DMS153 (cell line): ENCODE data around the gene SLC25A42.
"Not testable (repeated sequence)": the region's sequence is repeated elsewhere in the genome, so short reads cannot be mapped to it uniquely, and the experiment has no call there.

Source experiments
- DNase-seq: peaks from one replicate; lab custom pipeline; 2025; lab: John Stamatoyannopoulos, UW

Gene SLC25A42

GRCh38 chr19:19105365-19106055, 41.7 kb downstream of the SLC25A42 start:
- DNase-seq, result peak; percentile 61

DNA sequence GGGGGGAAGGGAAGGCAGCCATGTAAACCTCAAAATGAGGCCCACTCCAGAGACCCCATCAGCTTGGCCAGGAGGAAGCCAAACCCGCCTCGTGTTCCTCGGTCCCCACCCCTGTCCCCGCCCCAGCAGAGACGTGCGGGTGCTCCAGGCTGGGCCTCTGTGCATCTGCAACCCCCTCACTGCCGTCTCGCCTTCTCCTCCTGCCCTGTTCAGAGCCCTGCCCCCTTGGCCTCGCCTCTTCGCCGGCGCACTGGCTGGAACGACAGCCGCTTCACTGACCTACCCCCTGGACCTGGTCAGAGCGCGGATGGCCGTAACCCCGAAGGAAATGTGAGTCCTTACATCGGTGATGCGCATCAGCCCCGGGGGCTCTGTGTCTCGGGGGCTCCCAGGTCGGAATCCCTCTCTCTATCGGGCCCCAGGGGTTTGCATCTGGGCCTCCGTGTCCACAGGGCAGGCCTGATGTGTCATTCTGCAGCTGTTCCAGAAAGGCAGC, 42.3 kb downstream of the SLC25A42 start:
- DNase-seq, result no peak

- not testable (repeated sequence) for DNase-seq
These were observed 43.1 kb downstream of the SLC25A42 start for GRCh38 chr19:19106938-19107337.

GRCh38 chr19:19107654-19108053, 43.9 kb downstream of the SLC25A42 start:
- no peak for DNase-seq

- DNase-seq, result no peak
These were observed 45.8 kb downstream of the SLC25A42 start for GRCh38 chr19:19109601-19110000.

- DNase-seq, result no peak
These were observed 46.8 kb downstream of the SLC25A42 start for GRCh38 chr19:19110410-19111135.

GRCh38 chr19:19111136-19111835, 47.5 kb downstream of the SLC25A42 start:
- no peak for DNase-seq

- no peak for DNase-seq
These were observed 48.3 kb downstream of the SLC25A42 start for GRCh38 chr19:19111967-19112580.

GRCh38 chr19:19113040-19113626, 49.3 kb downstream of the SLC25A42 start:
- no peak for DNase-seq

- DNase-seq, result peak; percentile 0
These were observed 52.2 kb downstream of the SLC25A42 start for GRCh38 chr19:19115954-19116353.

DNA sequence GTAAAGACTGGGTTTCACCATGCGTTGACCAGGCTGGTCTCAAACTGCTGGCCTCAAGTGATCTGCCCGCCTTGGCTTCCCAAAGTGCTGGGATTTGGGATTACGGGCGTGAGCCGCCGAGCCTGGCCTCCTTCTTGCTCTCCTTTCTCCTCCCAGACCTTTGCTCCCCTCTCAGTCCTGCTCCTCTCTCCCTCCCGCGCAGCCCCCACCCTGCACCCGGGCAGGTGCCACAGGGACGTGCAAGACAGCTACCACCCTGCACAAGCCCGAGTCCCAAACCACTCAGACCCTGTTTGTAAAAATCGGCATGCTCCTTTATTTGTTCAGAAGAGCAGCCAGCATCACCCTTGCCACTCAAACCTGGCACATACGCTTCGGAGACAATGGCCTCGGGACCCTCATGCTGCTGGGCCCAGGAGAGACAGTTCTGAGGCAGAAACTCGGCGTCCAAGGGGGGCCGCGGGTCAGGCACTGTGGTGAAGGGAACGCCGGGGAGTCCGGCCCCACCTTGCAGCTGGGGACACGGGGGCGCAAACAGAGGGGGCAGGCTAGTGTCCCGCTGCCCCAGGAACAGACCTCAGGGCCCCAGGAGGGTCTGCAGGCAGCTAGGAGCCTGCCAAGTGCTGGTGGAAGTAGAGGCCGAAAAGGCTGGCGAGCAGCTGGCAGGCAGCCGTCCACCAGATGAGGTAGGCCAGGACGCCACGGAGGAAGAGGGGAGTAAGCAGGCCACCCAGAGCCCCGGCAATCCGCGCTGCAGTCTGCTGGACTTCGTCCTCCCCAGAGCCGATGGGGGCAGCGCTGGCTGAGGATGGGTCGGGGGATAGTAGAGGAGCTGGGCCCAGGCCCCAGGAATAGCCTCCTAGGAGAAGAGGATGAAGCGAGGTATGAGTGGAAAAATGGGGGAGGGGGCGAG, 55.8 kb downstream of the SLC25A42 start:
- no peak for DNase-seq

GRCh38 chr19:19120308-19121231, 56.8 kb downstream of the SLC25A42 start:
- DNase-seq, result no peak

- no peak for DNase-seq
These were observed 57.6 kb downstream of the SLC25A42 start for GRCh38 chr19:19121371-19121770.

DNA sequence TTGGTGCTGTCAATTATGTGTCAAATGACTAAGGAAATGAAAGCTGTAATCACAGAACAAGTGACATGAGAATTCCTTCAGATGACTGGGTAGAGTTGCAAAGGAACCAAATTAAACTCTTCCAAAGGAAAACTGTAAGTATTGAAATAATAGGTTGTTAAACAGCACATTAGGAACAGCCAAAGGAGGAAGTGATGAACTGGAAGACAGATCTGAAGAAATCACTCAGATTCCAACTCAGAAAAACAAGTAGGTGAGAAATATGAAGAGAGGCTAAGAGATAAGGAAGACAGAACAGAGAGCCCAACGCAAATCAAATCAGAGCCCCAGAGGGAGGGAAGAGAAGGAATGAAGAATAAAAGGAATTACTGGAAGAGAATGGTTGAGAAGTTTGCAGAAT, 59.1 kb downstream of the SLC25A42 start:
- no peak for DNase-seq

DNA sequence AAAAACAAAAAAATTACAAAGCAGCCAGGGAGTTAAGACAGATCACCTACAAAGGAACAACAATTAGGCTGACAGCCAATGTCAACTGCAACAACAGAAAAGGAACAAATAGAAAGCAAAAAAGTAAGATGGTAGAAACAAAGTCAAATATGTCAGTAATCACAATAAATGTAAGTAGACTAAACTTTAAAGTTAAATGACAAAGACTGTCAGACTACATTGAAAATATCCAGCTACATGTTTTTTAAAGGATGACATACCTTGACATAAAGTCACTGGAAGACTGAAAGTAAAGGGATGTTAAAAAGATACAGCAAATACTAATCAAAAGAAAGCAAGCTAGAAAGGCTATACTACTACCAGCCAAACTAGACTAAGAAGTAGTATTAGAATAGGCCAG, 59.6 kb downstream of the SLC25A42 start:
- DNase-seq, result no peak

DNA sequence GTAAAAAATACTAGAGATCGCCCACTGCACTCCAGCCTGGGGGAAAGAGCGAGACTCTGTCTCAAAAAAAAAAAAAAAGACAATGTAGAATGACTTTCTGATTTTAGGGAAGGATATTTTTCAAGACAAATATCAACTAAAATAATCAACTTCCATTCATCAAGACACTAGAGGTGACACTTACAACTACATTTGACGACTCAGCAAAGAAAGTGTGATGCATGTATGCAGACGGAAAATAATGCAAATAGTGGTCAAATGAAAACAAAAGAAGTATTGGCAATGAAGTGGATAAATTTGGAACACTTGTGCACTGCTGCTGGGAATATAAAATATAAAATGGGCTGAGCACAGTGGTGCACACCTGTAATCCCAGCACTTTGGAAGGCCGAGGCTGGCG, 62.3 kb downstream of the SLC25A42 start:
- no peak for DNase-seq

GRCh38 chr19:19131989-19132388, 68.2 kb downstream of the SLC25A42 start:
- no peak for DNase-seq

DNA sequence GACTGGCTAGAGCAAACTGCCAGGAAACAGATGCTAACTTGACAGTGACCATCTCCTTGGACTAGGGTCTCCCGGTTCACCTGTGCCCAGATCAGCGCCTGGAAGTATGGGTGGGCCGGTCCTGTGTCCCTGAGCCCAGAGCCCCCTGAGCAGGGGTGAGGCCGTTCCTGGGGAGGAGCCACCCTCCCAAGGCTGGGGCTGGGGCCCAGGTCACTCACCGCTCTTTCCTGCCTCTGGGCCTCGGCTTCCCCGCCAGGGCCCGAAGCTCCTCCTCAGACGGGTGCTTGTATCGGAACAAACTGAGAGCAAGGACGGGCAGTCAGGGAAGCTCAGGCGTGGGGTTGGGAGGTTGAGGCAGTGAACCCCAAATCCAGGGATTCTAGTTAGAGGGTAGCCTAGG, 69.1 kb downstream of the SLC25A42 start:
- DNase-seq, result no peak

DNA sequence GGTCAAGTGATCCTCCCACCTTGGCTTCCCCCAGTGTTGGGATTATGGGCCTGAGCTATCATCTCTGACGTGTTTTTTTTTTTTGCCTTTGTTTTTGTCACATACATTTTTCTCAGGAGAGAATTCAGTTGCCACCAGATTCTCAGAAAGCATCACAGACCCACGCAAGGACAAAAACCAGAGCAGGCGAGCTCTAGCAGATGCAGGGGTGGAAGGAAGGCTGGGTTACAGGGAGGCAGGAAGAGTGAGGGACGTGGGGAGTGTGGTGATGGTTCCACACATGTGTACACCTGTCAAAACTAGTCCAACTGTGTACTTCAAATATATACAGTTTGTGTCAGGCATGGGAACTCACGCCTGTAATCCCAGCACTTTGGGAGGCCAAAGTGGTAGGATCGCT, 70.2 kb downstream of the SLC25A42 start:
- DNase-seq, result no peak

DNA sequence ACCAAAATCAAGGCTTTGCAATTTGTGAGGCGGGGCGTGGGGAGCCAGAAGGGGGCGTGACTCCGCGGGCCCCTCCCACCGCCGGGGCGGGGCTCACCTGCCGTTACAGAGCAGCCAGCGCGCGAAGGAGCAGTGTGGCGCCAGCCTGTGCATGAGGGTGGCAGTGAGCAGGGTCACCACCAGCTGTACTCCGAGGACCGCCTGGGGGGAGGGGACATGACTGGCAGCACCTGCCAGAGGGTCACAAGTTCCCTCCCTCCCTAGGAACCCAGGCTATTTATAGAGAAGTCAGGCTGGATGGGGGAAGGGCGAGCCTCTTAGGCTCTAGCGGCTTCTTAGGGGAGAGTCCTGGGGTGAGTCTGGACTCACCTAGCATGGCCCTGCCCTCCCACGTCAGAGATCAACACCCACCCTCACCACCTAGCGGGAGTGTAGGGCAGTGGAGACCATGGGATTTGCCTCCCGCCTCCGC, 70.9 kb downstream of the SLC25A42 start:
- no peak for DNase-seq
